ENCODE data around the gene DLG1.

DLG1 gene

DNA sequence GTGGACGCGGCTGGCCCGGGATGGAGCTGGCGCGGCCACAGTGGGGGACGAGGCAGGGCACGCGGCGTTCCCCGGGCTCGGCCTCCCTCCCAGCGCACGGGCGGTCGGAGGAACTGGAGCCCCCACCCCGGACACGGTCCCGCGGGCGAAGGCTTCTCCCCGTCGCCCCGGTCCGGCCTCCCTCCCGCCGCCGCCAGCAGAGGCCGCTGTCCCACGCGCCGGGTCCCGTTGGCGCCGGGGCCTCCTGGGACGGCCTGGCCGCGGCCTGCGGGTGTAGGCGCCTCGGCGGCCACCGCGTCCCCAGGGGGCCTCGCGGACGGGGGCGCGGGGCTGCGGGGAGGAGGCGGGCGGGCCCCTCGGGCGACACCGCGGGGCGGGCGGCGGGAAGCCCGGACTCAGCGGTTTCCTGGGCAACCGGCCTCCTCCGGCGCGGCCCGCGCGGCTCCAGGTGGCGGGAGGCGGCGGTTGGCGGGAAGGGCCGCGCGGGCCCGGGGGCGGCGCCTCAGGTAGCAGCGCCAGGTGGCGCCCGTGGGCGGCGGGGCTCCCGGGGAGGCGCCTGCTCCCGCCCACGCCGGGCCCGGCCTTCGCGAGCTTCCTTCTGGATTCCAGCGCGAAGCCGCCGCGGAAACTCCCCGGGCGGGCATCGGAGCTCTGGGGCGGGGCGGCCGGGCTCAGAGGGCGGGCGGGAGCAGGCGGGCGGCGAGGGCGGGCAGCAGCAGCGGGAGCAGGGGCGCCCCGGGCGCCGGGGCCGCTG lies 295.5 kb downstream of the DLG1 start:
- H3K4me3 ChIP-seq (ENCODE audit: low read depth, low read length) = no peak overlapping the region

- no peak overlapping the region for H3K4me3 ChIP-seq (ENCODE audit: low read depth, low read length)
Measured at GRCh38 chr3:197001972-197002700, 296.3 kb downstream of the DLG1 start.

- no peak overlapping the region for H3K4me3 ChIP-seq (ENCODE audit: low read depth, low read length)
Measured at GRCh38 chr3:197001106-197001971, 297.1 kb downstream of the DLG1 start.

GRCh38 chr3:197000211-197000610 lies 298.2 kb downstream of the DLG1 start:
- H3K4me3 ChIP-seq (ENCODE audit: low read depth, low read length) = no peak overlapping the region

- no peak overlapping the region for H3K4me3 ChIP-seq (ENCODE audit: low read depth, low read length)
Measured at GRCh38 chr3:196998966-196999760, 299.2 kb downstream of the DLG1 start.

- H3K4me3 ChIP-seq (ENCODE audit: low read depth, low read length) = no peak overlapping the region
Measured at GRCh38 chr3:196997311-196997710, 301.1 kb downstream of the DLG1 start.

DNA sequence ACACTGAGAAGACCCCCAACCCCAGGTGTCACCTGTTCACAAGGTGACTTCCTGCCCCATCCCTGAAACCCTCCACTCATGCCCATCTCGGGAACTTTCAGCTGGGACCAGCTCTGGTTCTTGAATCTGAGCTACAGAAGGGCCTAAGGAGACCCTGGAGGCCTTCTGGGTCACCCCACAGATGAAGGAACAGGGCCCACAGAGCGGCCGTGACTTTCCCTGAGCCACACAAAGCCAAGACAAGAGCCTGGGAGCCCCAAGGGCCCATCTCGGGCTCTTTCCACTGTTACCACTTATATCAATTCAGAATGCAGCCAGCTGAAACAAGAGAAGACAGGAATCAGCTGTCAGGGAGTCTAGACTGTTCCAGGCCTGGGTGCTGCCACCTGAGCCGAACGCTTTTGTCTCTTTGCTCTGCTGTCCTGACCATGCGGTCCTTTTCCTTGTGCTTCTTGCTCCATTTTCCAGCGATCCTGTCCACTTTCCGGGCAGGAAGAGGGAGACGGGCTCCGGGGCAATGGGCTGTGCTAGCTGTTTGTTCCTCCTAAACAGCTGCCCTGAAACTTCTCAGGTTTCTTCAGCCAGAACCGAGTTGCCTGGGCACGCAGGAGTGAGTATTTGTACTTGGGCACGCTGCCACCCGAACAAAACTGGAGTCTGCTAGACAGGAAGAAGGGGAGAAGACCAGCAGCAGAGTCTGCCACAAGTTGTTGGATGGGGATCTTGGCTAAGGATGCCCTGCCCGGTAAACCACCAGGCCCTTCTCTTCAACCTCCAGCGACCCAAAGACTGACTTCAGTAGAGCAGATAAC lies 301.8 kb downstream of the DLG1 start:
- no peak overlapping the region for H3K4me3 ChIP-seq (ENCODE audit: low read depth, low read length)

GRCh38 chr3:196995646-196996355 lies 302.6 kb downstream of the DLG1 start:
- no peak overlapping the region for H3K4me3 ChIP-seq (ENCODE audit: low read depth, low read length)

GRCh38 chr3:196995027-196995426 lies 303.4 kb downstream of the DLG1 start:
- H3K4me3 ChIP-seq (ENCODE audit: low read depth, low read length) = no peak overlapping the region

DNA sequence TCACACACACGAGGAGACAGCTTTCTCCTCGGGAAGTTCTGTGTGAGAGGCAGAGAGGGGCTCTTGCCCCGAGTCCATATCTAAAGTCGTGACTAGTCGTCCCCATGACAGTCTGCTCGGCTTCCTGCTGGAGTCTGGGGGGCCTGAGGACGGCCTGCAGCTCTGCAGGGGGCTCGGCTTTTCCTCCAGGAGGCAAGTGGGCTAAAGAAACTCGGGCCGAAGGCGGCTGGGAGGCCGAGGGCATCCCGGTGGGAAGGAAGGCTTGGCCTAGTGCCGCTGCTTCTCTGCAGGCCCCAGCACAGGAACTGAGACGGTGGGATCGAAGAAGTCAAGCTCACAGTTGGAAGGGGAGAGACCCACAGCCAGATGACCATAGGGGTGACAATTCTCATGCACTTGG lies 304.4 kb downstream of the DLG1 start:
- H3K4me3 ChIP-seq (ENCODE audit: low read depth, low read length) = no peak overlapping the region
